Activated B cell treated with CpG ODN at 0.5 μM for 24 hours (primary cell): ENCODE results near the gene DIP2C. TPM values are rescaled to one million over a fixed set of nuclear protein-coding genes. Genes with fewer than 3 reads are reported as not detected.
"Not testable (repeated sequence)": the region's sequence is repeated elsewhere in the genome, so short reads cannot be mapped to it uniquely, and the experiment has no call there.

Experiments
- ATAC-seq: fragments of 200-7000 bp; cut with Tn5 transposase; one replicate; pipeline ENCODE4 v1.10.0; 2021; ENCODE audit warnings: low read depth, mild to moderate bottlenecking, moderate library complexity
- CTCF ChIA-PET: fragments of 350-600 bp; sonication (Branson Sonifier 250); formaldehyde crosslinking; loops from one replicate; lab custom pipeline; 2021; ENCODE audit warnings: antibody characterized with exemption; lab: Charles Lee
- POLR2A ChIA-PET: fragments of 350-600 bp; sonication (Branson Sonifier 250); formaldehyde crosslinking; loops from one replicate; lab custom pipeline; 2021; ENCODE audit warnings: antibody characterized with exemption; lab: Charles Lee
- DNase-seq: peaks from one replicate; pipeline ENCODE4 v3.0.0; 2022
- H3K27ac Mint-ChIP-seq: one replicate; pipeline ENCODE4 v1.8.0; 2020; ENCODE audit warnings: mixed read lengths
- H3K27me3 Mint-ChIP-seq: one replicate; pipeline ENCODE4 v1.8.0; 2021; ENCODE audit warnings: mixed read lengths
- H3K36me3 Mint-ChIP-seq: one replicate; pipeline ENCODE4 v1.8.0; 2021; ENCODE audit warnings: low read depth, mixed read lengths
- H3K4me1 Mint-ChIP-seq: one replicate; pipeline ENCODE4 v1.8.0; 2021; ENCODE audit warnings: mixed read lengths
- H3K4me3 Mint-ChIP-seq: one replicate; pipeline ENCODE4 v1.8.0; 2020; ENCODE audit warnings: mild to moderate bottlenecking, mixed read lengths
- H3K9me3 Mint-ChIP-seq: one replicate; pipeline ENCODE4 v1.8.0; 2020; ENCODE audit warnings: mixed read lengths
- intact Hi-C: fragments of 100-400 bp; cut with micrococcal nuclease; formaldehyde crosslinking; loops from one replicate; pipeline ENCODE4 v1.15.1; 2024
- total RNA-seq: library from RNA; stranded (reverse); gene quantifications from 2 replicates; pipeline ENCODE4 v1.2.3, GENCODE V29; 2022
- TF ChIP-seq, protein P1 (sequence below): fragments of 200-600 bp; IDR thresholded peaks from one replicate; pipeline ENCODE4 v1.8.0; 2022; ENCODE audit warnings: antibody characterized with exemption, mild to moderate bottlenecking

The DIP2C gene
- total RNA-seq, 1 donor from 2014 or later, result 0.49 TPM

DNA sequence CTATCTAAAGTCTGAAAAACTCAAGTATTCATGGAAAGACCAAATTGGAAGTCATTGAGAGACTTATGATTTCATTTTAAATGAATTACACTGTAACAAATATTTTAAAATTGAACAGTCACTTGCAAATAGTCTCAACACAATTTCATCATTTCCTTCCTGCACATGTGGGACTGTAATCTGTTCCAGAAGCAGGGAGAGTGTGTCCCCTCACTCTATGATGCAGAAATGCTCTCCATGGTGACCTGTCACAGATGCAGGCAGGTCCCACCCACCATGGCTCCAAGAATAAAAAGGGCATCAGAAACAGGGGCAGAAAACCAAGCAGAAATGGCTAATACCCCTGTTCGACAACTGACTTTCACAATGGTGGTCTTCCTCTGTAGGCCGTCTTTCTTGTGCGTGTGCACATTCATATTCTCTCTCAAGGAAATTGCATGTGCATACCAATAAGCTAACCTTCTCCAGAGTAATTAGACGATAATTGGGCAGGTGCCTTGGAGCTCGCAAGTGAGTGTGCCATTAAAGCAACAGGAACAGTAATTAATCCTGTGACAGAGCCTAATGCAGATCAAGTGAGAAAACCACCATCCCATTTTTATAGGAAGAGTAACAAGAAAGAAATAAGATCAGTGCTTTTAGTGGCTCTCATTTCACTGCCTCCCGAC is 383.3 kb downstream of the DIP2C start:
- TF ChIP-seq, protein P1, sequence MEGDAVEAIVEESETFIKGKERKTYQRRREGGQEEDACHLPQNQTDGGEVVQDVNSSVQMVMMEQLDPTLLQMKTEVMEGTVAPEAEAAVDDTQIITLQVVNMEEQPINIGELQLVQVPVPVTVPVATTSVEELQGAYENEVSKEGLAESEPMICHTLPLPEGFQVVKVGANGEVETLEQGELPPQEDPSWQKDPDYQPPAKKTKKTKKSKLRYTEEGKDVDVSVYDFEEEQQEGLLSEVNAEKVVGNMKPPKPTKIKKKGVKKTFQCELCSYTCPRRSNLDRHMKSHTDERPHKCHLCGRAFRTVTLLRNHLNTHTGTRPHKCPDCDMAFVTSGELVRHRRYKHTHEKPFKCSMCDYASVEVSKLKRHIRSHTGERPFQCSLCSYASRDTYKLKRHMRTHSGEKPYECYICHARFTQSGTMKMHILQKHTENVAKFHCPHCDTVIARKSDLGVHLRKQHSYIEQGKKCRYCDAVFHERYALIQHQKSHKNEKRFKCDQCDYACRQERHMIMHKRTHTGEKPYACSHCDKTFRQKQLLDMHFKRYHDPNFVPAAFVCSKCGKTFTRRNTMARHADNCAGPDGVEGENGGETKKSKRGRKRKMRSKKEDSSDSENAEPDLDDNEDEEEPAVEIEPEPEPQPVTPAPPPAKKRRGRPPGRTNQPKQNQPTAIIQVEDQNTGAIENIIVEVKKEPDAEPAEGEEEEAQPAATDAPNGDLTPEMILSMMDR, result no peak
- H3K36me3 Mint-ChIP-seq, result no peaks in the 10 kb centered on the region
- intact Hi-C loops, result no loop called here
- CTCF ChIA-PET, result interaction anchor here (1.0 kb wide), 1 partner anchor 27 kb away, joined by 3 read pairs; no protein-coding TSS in a partner anchor
- peak overlapping the region; percentile 90 for H3K27ac Mint-ChIP-seq
- peaks cover 69% of the 10 kb centered on the region for H3K4me1 Mint-ChIP-seq
- DNase-seq (no peak), ATAC-seq (no peak)
- no peaks in the 10 kb centered on the region for H3K27me3 Mint-ChIP-seq
- peak overlapping the region; percentile 61 for H3K4me3 Mint-ChIP-seq
- POLR2A ChIA-PET, result interaction anchor here (1.3 to 2.7 kb wide), 3 partner anchors 9 to 27 kb away, joined by 4 to 23 read pairs (median 5); no protein-coding TSS in a partner anchor
- H3K9me3 Mint-ChIP-seq, result no peaks in the 10 kb centered on the region

DNA sequence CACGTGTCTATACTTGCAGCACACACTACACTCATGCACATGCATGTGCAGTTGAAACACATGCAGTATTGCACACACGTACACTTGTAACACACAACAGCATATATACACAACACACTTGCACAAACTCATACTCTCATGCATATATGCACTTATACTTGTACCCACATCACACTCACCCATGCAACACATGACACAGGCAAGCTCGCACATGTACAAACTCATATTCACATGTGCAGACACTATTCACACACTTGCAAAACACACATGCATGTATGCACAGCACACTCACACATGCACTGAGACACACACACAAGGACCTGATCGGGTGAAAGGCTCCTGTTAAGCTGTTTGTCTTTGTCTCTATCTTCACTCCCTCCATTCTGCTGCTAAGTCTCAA is 384.4 kb downstream of the DIP2C start:
- Mint-ChIP-seq H3K27ac (no peak overlapping the region), H3K4me3 (no peak overlapping the region), H3K9me3 (no peaks in the 10 kb centered on the region), H3K4me1 (peaks cover 67% of the 10 kb centered on the region), H3K36me3 (no peaks in the 10 kb centered on the region), H3K27me3 (no peaks in the 10 kb centered on the region)
- ChIA-PET CTCF (no interaction called here), POLR2A (no interaction called here)
- DNase-seq (no peak), ATAC-seq (no peak)
- TF ChIP-seq, protein P1, result no peak
- intact Hi-C loops, result no loop called here

DNA sequence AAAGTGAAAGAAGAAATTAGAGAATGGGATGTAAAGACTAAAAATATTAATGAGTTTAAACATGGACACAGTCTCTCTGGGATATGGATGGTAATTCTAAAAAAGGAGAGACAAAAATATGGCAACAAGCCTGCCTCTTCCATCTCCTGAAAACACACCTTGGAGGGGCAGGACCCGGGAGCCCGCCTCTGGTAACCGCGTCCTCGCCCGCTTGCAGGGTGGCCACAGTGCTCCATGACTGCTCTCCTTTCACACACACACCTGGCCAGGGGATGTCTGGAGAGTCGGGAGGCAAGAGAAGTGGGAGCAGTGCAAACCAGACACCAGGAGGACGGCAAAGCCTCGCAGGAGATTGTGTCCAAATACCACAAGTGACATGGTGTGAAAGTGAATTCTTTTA is 387.9 kb downstream of the DIP2C start:
- DNase-seq (no peak), ATAC-seq (no peak)
- peaks cover 1% of the 10 kb centered on the region for H3K9me3 Mint-ChIP-seq
- intact Hi-C loops, result no loop called here
- H3K4me3 Mint-ChIP-seq, result no peak overlapping the region
- ChIA-PET POLR2A (no interaction called here), CTCF (no interaction called here)
- H3K36me3 Mint-ChIP-seq, result no peaks in the 10 kb centered on the region
- H3K27me3 Mint-ChIP-seq, result no peaks in the 10 kb centered on the region
- H3K27ac Mint-ChIP-seq, result peak overlapping the region; percentile 43
- H3K4me1 Mint-ChIP-seq, result peaks cover 57% of the 10 kb centered on the region
- TF ChIP-seq, protein P1, result no peak

DNA sequence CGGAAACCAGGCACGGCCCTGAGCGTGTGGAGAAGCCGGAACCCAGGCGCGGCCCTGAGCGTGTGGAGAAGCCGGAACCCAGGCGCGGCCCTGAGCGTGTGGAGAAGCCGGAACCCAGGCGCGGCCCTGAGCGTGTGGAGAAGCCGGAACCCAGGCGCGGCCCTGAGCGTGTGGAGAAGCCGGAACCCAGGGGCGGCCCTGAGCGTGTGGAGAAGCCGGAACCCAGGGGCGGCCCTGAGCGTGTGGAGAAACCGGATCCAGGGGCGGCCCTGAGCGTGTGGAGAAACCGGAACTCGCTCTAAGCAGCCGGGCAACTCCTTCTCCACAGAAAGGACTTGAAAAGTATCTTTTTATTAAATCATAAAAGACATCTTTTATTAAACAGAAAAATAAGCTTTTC is 388.9 kb downstream of the DIP2C start:
- Mint-ChIP-seq H3K4me1 (peaks cover 49% of the 10 kb centered on the region), H3K27ac (peak overlapping the region; percentile 79)
- CTCF ChIA-PET, H3K27me3 Mint-ChIP-seq, DNase-seq, H3K9me3 Mint-ChIP-seq, H3K4me3 Mint-ChIP-seq, ATAC-seq, H3K36me3 Mint-ChIP-seq: not testable (repeated sequence)
- POLR2A ChIA-PET, result interaction anchor here (0.7 kb wide), 1 partner anchor 1125 kb away, joined by 3 read pairs; no protein-coding TSS in a partner anchor
- intact Hi-C loops, result loop anchor here (1.0 kb wide), 1 partner anchor 17 kb away; no protein-coding TSS in a partner anchor

DNA sequence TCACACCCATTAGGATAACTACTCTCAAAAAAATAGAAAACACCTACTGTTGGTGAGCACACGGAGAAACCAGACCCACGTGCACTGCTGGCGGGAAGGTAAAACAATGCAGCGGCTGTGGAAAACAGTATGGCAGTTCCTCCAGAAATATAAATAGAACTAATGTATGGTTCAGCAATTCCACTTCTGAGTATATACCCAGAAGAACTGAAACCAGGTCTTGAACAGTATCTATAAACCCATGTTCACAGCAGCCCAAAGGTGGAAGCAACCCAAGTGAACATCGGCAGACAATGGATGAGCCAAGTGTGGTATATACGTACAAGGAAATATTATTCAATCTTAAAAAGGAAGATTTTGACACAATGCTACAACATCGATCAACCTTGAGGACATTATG is 389.5 kb downstream of the DIP2C start:
- ChIA-PET POLR2A (interaction anchor here (0.6 to 1.2 kb wide), 2 partner anchors 19 to 33 kb away, joined by 3 read pairs; no protein-coding TSS in a partner anchor), CTCF (no interaction called here)
- Mint-ChIP-seq H3K36me3 (no peaks in the 10 kb centered on the region), H3K27ac (peak overlapping the region; percentile 79), H3K4me3 (peak overlapping the region; percentile 81), H3K27me3 (no peaks in the 10 kb centered on the region), H3K9me3 (peaks cover 3% of the 10 kb centered on the region), H3K4me1 (peaks cover 43% of the 10 kb centered on the region)
- ATAC-seq, result peak; percentile 88
- intact Hi-C loops, result loop anchor here (1.0 kb wide), 2 partner anchors 16 to 17 kb away; no protein-coding TSS in a partner anchor
- no peak for DNase-seq
- TF ChIP-seq, protein P1, result no peak
